ENCODE data around the gene ATAD2B.
"Not testable (repeated sequence)": the region's sequence is repeated elsewhere in the genome, so short reads cannot be mapped to it uniquely, and the experiment has no call there.

Gene ATAD2B

DNA sequence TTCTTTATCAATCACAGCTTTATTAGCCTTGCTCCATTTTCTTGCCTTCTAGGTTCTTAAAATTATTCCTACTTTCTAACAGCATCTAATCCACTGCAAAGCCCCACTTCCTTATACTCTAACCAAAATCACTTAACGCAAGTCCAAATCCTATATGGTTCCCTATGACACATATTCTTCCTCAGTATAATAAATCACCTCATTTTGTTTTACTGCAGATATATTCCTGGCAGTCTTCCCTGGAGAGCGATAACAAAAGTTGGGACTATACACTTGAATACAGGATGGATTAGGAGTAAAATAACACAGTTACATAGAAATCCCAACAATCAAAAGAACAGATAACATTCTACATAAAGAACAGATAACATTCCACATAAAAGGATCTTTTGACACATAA, 144.8 kb downstream of the ATAD2B start:
- Histone ChIP-seq H3K27me3 (ENCODE audit: insufficient read depth, poor library complexity, severe bottlenecking) (no peaks in the 10 kb centered on the region), H3K9me3 (ENCODE audit: severe bottlenecking) (no peaks in the 10 kb centered on the region), H3K27ac (ENCODE audit: poor library complexity, severe bottlenecking) (no peak overlapping the region), H3K4me1 (ENCODE audit: insufficient read depth, poor library complexity, severe bottlenecking) (no peaks in the 10 kb centered on the region), H3K4me3 (ENCODE audit: severe bottlenecking) (no peak overlapping the region), H3K36me3 (ENCODE audit: low read depth) (peaks cover 6% of the 10 kb centered on the region; the same call in 1 of the 2 replicates)
- DNase-seq (ENCODE audit: low spot score) (no peak), ATAC-seq (ENCODE audit: low read depth) (no peak)
- TF ChIP-seq, protein P1, sequence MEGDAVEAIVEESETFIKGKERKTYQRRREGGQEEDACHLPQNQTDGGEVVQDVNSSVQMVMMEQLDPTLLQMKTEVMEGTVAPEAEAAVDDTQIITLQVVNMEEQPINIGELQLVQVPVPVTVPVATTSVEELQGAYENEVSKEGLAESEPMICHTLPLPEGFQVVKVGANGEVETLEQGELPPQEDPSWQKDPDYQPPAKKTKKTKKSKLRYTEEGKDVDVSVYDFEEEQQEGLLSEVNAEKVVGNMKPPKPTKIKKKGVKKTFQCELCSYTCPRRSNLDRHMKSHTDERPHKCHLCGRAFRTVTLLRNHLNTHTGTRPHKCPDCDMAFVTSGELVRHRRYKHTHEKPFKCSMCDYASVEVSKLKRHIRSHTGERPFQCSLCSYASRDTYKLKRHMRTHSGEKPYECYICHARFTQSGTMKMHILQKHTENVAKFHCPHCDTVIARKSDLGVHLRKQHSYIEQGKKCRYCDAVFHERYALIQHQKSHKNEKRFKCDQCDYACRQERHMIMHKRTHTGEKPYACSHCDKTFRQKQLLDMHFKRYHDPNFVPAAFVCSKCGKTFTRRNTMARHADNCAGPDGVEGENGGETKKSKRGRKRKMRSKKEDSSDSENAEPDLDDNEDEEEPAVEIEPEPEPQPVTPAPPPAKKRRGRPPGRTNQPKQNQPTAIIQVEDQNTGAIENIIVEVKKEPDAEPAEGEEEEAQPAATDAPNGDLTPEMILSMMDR (IDR thresholded peaks at IDR 0.05; ENCODE audit: poor library complexity, severe bottlenecking), result no peak

DNA sequence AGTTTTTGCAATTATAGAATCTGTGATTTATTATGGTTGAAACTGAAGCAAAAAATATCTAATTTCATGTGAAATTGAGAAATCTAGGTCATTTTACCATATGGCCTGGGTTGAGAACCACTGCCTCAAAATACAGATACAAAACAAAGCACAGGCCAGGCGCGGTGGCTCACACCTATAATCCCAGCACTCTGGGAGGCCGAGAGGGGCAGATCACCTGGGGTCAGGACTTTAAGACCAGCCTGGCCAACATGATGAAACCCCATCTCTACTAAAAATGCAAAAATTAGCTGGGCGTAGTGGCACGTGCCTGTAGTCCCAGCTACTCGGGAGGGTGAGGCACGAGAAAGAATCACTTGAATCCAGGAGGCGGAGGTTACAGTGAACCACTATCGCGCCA, 146.5 kb downstream of the ATAD2B start:
- H3K27ac ChIP-seq (ENCODE audit: poor library complexity, severe bottlenecking); H3K4me3 ChIP-seq (ENCODE audit: severe bottlenecking); H3K9me3 ChIP-seq (ENCODE audit: severe bottlenecking); H3K4me1 ChIP-seq (ENCODE audit: insufficient read depth, poor library complexity, severe bottlenecking); H3K36me3 ChIP-seq (ENCODE audit: low read depth); ATAC-seq (ENCODE audit: low read depth); H3K27me3 ChIP-seq (ENCODE audit: insufficient read depth, poor library complexity, severe bottlenecking); DNase-seq (ENCODE audit: low spot score): not testable (repeated sequence)

- Histone ChIP-seq H3K9me3 (ENCODE audit: severe bottlenecking) (no peaks in the 10 kb centered on the region), H3K36me3 (ENCODE audit: low read depth) (no peaks in the 10 kb centered on the region), H3K4me3 (ENCODE audit: severe bottlenecking) (no peak overlapping the region), H3K27ac (ENCODE audit: poor library complexity, severe bottlenecking) (no peak overlapping the region), H3K27me3 (ENCODE audit: insufficient read depth, poor library complexity, severe bottlenecking) (no peaks in the 10 kb centered on the region), H3K4me1 (ENCODE audit: insufficient read depth, poor library complexity, severe bottlenecking) (peaks cover 6% of the 10 kb centered on the region)
- TF ChIP-seq, protein P1 (IDR thresholded peaks at IDR 0.05; ENCODE audit: poor library complexity, severe bottlenecking), result no peak
- ATAC-seq (ENCODE audit: low read depth) (no peak), DNase-seq (ENCODE audit: low spot score) (no peak)
These were observed 149.1 kb downstream of the ATAD2B start for GRCh38 chr2:23777826-23778225.

DNA sequence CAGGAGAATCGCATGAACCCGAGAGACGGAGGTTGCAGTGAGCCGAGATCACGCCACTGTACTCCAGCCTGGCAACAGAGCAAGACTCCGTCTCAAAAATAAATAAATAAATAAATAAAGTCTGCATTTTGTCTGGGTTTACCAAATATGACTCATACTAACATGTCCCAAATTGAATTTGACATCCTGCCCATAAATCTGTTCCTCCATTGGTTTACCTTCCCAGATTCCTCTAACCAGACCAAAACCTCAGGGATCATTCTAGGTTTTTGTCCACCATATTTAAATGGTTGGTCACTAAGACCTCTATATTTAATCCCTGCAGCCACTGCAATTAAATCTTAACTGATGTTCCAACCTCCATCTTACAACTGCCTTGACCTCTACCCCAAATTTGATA, 150.9 kb downstream of the ATAD2B start:
- DNase-seq (ENCODE audit: low spot score) (no peak), ATAC-seq (ENCODE audit: low read depth) (no peak)
- no peaks in the 10 kb centered on the region for H3K9me3 ChIP-seq (ENCODE audit: severe bottlenecking)
- no peak overlapping the region for H3K27ac ChIP-seq (ENCODE audit: poor library complexity, severe bottlenecking)
- H3K36me3 ChIP-seq (ENCODE audit: low read depth), result peaks cover 3% of the 10 kb centered on the region; the same call in 1 of the 2 replicates
- H3K27me3 ChIP-seq (ENCODE audit: insufficient read depth, poor library complexity, severe bottlenecking), result no peaks in the 10 kb centered on the region
- no peak overlapping the region for H3K4me3 ChIP-seq (ENCODE audit: severe bottlenecking)
- peaks cover 6% of the 10 kb centered on the region for H3K4me1 ChIP-seq (ENCODE audit: insufficient read depth, poor library complexity, severe bottlenecking)
- TF ChIP-seq, protein P1 (IDR thresholded peaks at IDR 0.05; ENCODE audit: poor library complexity, severe bottlenecking), result no peak

DNA sequence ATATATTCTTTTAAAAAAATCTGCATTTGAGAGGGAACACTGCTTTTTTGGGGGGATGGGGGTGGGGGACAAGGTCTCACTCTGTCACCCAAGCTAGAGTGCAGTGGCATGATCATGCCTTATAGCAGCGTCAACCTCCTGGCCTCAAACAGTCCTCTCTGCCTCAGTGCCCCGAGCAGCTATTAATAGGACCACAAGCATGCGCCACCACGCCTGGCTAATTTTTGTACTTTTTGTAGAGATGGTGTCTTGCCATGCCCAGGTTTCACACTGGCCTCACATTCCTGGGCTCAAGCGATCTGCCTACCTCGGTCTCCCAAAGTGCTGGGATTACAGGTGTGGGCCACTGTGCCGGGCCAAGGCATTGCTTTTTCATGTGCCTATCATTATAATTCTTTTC, 154.2 kb downstream of the ATAD2B start:
- no peak overlapping the region for H3K4me3 ChIP-seq (ENCODE audit: severe bottlenecking)
- H3K36me3 ChIP-seq (ENCODE audit: low read depth), result peaks cover 3% of the 10 kb centered on the region; the same call in 1 of the 2 replicates
- TF ChIP-seq, protein P1 (IDR thresholded peaks at IDR 0.05; ENCODE audit: poor library complexity, severe bottlenecking), result no peak
- H3K4me1 ChIP-seq (ENCODE audit: insufficient read depth, poor library complexity, severe bottlenecking), result peaks cover 6% of the 10 kb centered on the region
- H3K27me3 ChIP-seq (ENCODE audit: insufficient read depth, poor library complexity, severe bottlenecking), result no peaks in the 10 kb centered on the region
- H3K9me3 ChIP-seq (ENCODE audit: severe bottlenecking), result no peaks in the 10 kb centered on the region
- no peak overlapping the region for H3K27ac ChIP-seq (ENCODE audit: poor library complexity, severe bottlenecking)
- no peak for ATAC-seq (ENCODE audit: low read depth)
- no peak for DNase-seq (ENCODE audit: low spot score)
